Mesenchymal stem cell (in vitro differentiated cells and primary cell): ENCODE results near the gene OR2V1.

Experiments used
- DNase-seq: peaks from one replicate; pipeline ENCODE4 v3.0.0-alpha.2; 2013
- H2AFZ ChIP-seq: one replicate; pipeline ENCODE4 v1.6.1; 2013; ENCODE audit warnings: low read depth, mild to moderate bottlenecking, control low read depth, inconsistent platforms, low read length, moderate library complexity
- H2AK5ac ChIP-seq: 2 replicates; pipeline ENCODE4 v1.6.1; 2013; ENCODE audit warnings: low read length, moderate library complexity, mild to moderate bottlenecking, inconsistent platforms; ENCODE audit not compliant: severe bottlenecking
- H2BK120ac ChIP-seq: one replicate; pipeline ENCODE4 v1.6.1; 2013; ENCODE audit warnings: low read depth, mild to moderate bottlenecking, inconsistent platforms, low read length, moderate library complexity
- H2BK12ac ChIP-seq, 2 experiments: one replicate each; pipeline ENCODE4 v1.6.1; 2013; ENCODE audit warnings: inconsistent platforms in 2 of 2, low read length in 2 of 2, mild to moderate bottlenecking in 2 of 2, moderate library complexity in 2 of 2, control low read depth in 1 of 2
- H2BK15ac ChIP-seq: one replicate; pipeline ENCODE4 v1.6.1; 2013; ENCODE audit warnings: mild to moderate bottlenecking, low read depth, inconsistent platforms; ENCODE audit not compliant: poor library complexity, severe bottlenecking
- H2BK5ac ChIP-seq: 2 replicates; pipeline ENCODE4 v1.6.1; 2013; ENCODE audit warnings: low read depth, mild to moderate bottlenecking, low read length, control low read depth, inconsistent platforms; ENCODE audit not compliant: poor library complexity, severe bottlenecking
- H3K14ac ChIP-seq, 2 experiments: one replicate each; pipeline ENCODE4 v1.6.1; 2013; ENCODE audit warnings: inconsistent platforms in 2 of 2, low read length in 2 of 2, control low read depth in 1 of 2, mild to moderate bottlenecking in 1 of 2, moderate library complexity in 1 of 2
- H3K18ac ChIP-seq, 2 experiments: one replicate each; pipeline ENCODE4 v1.6.1; 2013; ENCODE audit warnings: inconsistent platforms in 2 of 2, low read length in 2 of 2, control low read depth in 1 of 2, low read depth in 1 of 2, mild to moderate bottlenecking in 1 of 2
- H3K23ac ChIP-seq, 2 experiments: one replicate each; pipeline ENCODE4 v1.6.1; 2013; ENCODE audit warnings: inconsistent platforms in 2 of 2, low read length in 2 of 2, mild to moderate bottlenecking in 2 of 2, moderate library complexity in 2 of 2, control low read depth in 1 of 2
- H3K27ac ChIP-seq: 2 replicates; pipeline ENCODE4 v1.5.1; 2013; ENCODE audit warnings: mild to moderate bottlenecking, moderate library complexity, low read length, control low read depth, inconsistent platforms; ENCODE audit not compliant: poor library complexity, severe bottlenecking
- H3K27me3 ChIP-seq, 2 experiments: 2 replicates each; pipeline versions ENCODE4 v1.6.1 to v1.7.0; 2013; ENCODE audit warnings: low read length in 2 of 2, mild to moderate bottlenecking in 2 of 2, moderate library complexity in 2 of 2, control low read depth in 1 of 2, inconsistent platforms in 1 of 2; ENCODE audit not compliant: control insufficient read depth in 1 of 2, insufficient read depth in 1 of 2
- H3K36me3 ChIP-seq, 2 experiments: 2 replicates each; pipeline versions ENCODE4 v1.6.1 to v1.7.0; 2013; ENCODE audit warnings: low read length in 2 of 2, control low read depth in 1 of 2, inconsistent platforms in 1 of 2, low read depth in 1 of 2, mild to moderate bottlenecking in 1 of 2; ENCODE audit not compliant: insufficient read depth in 2 of 2, control insufficient read depth in 1 of 2
- H3K4ac ChIP-seq, 2 experiments: one replicate each; pipeline ENCODE4 v1.6.1; 2013; ENCODE audit warnings: inconsistent platforms in 2 of 2, low read length in 2 of 2, mild to moderate bottlenecking in 2 of 2, moderate library complexity in 2 of 2, control low read depth in 1 of 2, low read depth in 1 of 2
- H3K4me1 ChIP-seq: 2 replicates; pipeline ENCODE4 v1.6.1; 2013; ENCODE audit warnings: low read depth, low read length, control low read depth; ENCODE audit not compliant: control insufficient read depth, insufficient read depth
- H3K4me2 ChIP-seq: 2 replicates; pipeline ENCODE4 v1.6.1; 2013; ENCODE audit warnings: low read length, mild to moderate bottlenecking, inconsistent platforms; ENCODE audit not compliant: poor library complexity, severe bottlenecking
- H3K4me3 ChIP-seq, 2 experiments: 2 replicates each; pipeline versions ENCODE4 v1.5.1 to v1.7.0; 2013; ENCODE audit warnings: low read length in 2 of 2, mild to moderate bottlenecking in 2 of 2, control low read depth in 1 of 2, low read depth in 1 of 2; ENCODE audit not compliant: insufficient read depth in 1 of 2
- H3K79me1 ChIP-seq: replicated peaks from 2 replicates; pipeline ENCODE4 v1.6.1; 2013; ENCODE audit warnings: mild to moderate bottlenecking, control low read depth, low read length, inconsistent platforms; ENCODE audit not compliant: poor library complexity, severe bottlenecking
- H3K9ac ChIP-seq: 2 replicates; pipeline ENCODE4 v1.7.0; 2013; ENCODE audit warnings: mild to moderate bottlenecking, low read length, moderate library complexity
- H3K9me3 ChIP-seq: 2 replicates; pipeline ENCODE4 v1.7.0; 2013; ENCODE audit warnings: mild to moderate bottlenecking, low read length; ENCODE audit not compliant: control insufficient read depth
- H4K8ac ChIP-seq: one replicate; pipeline ENCODE4 v1.6.1; 2013; ENCODE audit warnings: inconsistent platforms, mild to moderate bottlenecking, low read length, moderate library complexity
- H4K91ac ChIP-seq: one replicate; pipeline ENCODE4 v1.6.1; 2013; ENCODE audit warnings: mild to moderate bottlenecking, low read length, inconsistent platforms
- WGBS: methylation state at CpG from one replicate; pipeline ENCODE4 v1.1.7; 2013; ENCODE audit warnings: mixed read lengths; 5-methylcytosine and 5-hydroxymethylcytosine counted together

Gene OR2V1

GRCh38 chr5:181086884-181087205 is 44.1 kb downstream of the OR2V1 start:
- Histone ChIP-seq H4K91ac (no peak overlapping the region), H3K14ac (no peak overlapping the region), H3K4me2 (no peak overlapping the region), H3K18ac (no peak overlapping the region), H2BK12ac (no peak overlapping the region), H3K23ac (no peak overlapping the region), H3K79me1 (no peaks in the 10 kb centered on the region), H4K8ac (no peak overlapping the region), H3K9me3 (no peaks in the 10 kb centered on the region), H2AK5ac (no peak overlapping the region), H2BK5ac (no peak overlapping the region), H3K27ac (no peak overlapping the region), H2BK120ac (no peak overlapping the region), H3K27me3 (peaks cover 12 to 40% of the 10 kb centered on the region in 2 experiments), H3K9ac (no peak overlapping the region), H3K4ac (no peak overlapping the region), H3K4me1 (no peaks in the 10 kb centered on the region), H2BK15ac (no peak overlapping the region), H2AFZ (no peak overlapping the region), H3K4me3 (no peak overlapping the region), H3K36me3 (no peaks in the 10 kb centered on the region)
- WGBS, result 78% methylated on average over 7 of the region's 7 CpGs
- DNase-seq, result no peak

DNA sequence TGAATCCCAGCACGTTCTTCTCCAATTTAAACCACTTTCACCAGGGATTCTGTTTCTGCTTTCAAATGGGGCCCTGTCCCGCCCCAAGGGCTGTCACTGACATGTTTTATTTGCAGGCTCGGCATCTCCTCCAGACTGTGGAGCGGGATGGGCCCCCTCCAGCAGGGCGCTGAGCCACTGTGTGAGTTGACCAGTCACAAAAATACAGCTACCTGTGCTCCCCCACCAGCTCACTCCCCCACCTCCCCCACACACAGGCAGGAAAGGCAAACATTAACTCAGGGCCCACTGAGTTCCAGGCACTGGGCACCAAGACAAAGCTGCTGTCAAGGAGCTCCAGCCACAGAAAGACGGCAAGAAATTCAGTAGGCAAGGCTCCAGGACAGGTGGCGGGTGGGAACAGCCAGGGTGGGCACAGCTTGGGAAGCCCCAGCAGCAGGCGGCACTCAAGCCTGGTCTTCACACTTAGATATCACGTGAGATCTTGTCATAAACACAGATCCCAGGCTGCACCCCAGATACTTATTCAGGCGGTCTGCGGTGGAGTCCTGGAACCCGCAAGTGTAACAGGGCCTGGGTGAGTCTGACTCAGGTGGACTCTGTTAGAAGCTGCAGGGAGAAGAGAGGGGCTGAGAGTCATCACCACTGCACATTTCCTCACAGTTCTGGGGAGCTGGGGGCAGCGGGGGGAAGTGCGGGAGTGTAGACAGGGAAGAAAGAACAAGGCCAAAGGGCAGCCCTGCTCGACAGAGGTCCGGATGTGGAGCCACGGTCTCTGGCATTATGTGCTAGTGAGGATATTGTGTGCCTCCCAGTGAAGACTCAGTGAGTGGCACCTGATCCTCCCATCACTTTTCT is 44.7 kb downstream of the OR2V1 start:
- H3K9ac ChIP-seq, result no peak overlapping the region
- H3K27me3 ChIP-seq, result peaks cover 12 to 40% of the 10 kb centered on the region in 2 experiments
- H3K9me3 ChIP-seq, result no peaks in the 10 kb centered on the region
- no peak overlapping the region for H2AK5ac ChIP-seq
- no peak overlapping the region for H2BK5ac ChIP-seq
- no peak for DNase-seq
- H2BK120ac ChIP-seq, result no peak overlapping the region
- no peak overlapping the region for H4K8ac ChIP-seq
- no peak overlapping the region for H3K4me2 ChIP-seq
- H3K23ac ChIP-seq, result no peak overlapping the region
- H4K91ac ChIP-seq, result no peak overlapping the region
- H3K36me3 ChIP-seq, result no peaks in the 10 kb centered on the region
- no peaks in the 10 kb centered on the region for H3K4me1 ChIP-seq
- 74% methylated on average over 16 of the region's 17 CpGs for WGBS
- H2BK12ac ChIP-seq, result no peak overlapping the region
- H3K4ac ChIP-seq, result no peak overlapping the region
- H2BK15ac ChIP-seq, result no peak overlapping the region
- H3K18ac ChIP-seq, result no peak overlapping the region
- no peak overlapping the region for H3K4me3 ChIP-seq
- no peak overlapping the region for H2AFZ ChIP-seq
- H3K79me1 ChIP-seq, result no peaks in the 10 kb centered on the region
- no peak overlapping the region for H3K27ac ChIP-seq
- no peak overlapping the region for H3K14ac ChIP-seq

DNA sequence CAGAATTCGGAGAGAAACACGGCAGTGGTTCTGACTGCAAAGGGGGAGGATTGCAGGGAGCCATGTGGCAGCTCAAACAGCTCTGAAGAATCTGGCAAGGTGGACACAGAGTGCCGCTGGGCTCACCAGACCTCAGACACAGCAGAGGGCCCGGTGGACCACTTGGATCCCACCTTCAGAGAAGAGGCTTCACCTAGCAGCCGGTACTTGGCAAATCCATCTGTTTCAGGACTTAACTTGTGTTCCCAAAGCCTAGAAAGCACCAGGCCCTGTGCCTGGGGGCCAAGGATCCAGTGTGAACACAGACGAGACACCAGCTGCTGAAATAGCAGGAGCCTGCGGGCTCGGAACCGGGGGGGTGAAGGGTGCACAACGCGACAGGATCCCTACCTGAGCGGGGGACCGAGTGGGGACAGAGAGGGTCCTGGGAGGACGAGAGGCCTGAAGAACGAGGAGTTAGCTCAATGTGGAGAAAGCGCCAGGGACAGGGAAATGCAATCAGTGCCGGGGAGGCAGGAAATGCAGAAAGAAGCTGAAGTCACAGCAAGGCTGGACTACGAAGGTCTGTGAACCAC is 46.3 kb downstream of the OR2V1 start:
- no peak overlapping the region for H4K8ac ChIP-seq
- no peak overlapping the region for H2BK15ac ChIP-seq
- WGBS, result 80% methylated on average over 18 of the region's 18 CpGs
- peaks cover 12 to 40% of the 10 kb centered on the region in 2 experiments for H3K27me3 ChIP-seq
- H3K4me2 ChIP-seq, result no peak overlapping the region
- H2AFZ ChIP-seq, result no peak overlapping the region
- no peak overlapping the region for H2BK5ac ChIP-seq
- no peak overlapping the region for H2BK12ac ChIP-seq
- no peak overlapping the region for H3K18ac ChIP-seq
- no peak overlapping the region for H3K9ac ChIP-seq
- H2BK120ac ChIP-seq, result no peak overlapping the region
- no peaks in the 10 kb centered on the region for H3K36me3 ChIP-seq
- H3K79me1 ChIP-seq, result no peaks in the 10 kb centered on the region
- H3K27ac ChIP-seq, result no peak overlapping the region
- no peak overlapping the region for H2AK5ac ChIP-seq
- no peaks in the 10 kb centered on the region for H3K4me1 ChIP-seq
- no peaks in the 10 kb centered on the region for H3K9me3 ChIP-seq
- H3K4ac ChIP-seq, result no peak overlapping the region
- H3K14ac ChIP-seq, result no peak overlapping the region
- no peak overlapping the region for H3K4me3 ChIP-seq
- H3K23ac ChIP-seq, result no peak overlapping the region
- no peak overlapping the region for H4K91ac ChIP-seq
- DNase-seq, result no peak

- Histone ChIP-seq H3K14ac (no peak overlapping the region), H2AFZ (no peak overlapping the region), H3K23ac (no peak overlapping the region), H2AK5ac (no peak overlapping the region), H3K4me3 (no peak overlapping the region), H3K18ac (no peak overlapping the region), H3K4ac (no peak overlapping the region), H3K27ac (no peak overlapping the region), H4K91ac (no peak overlapping the region), H3K4me1 (no peaks in the 10 kb centered on the region), H2BK5ac (no peak overlapping the region), H2BK120ac (no peak overlapping the region), H3K79me1 (no peaks in the 10 kb centered on the region), H3K27me3 (peaks cover 12 to 34% of the 10 kb centered on the region in 2 experiments), H3K9ac (no peak overlapping the region), H4K8ac (no peak overlapping the region), H2BK12ac (no peak overlapping the region), H3K36me3 (no peaks in the 10 kb centered on the region), H3K9me3 (peaks cover 4% of the 10 kb centered on the region), H3K4me2 (no peak overlapping the region), H2BK15ac (no peak overlapping the region)
- DNase-seq, result no peak
These were observed 49.0 kb downstream of the OR2V1 start for GRCh38 chr5:181081989-181082388.
